LHCN-M2 (cell line): ENCODE data around the gene CCNF. TPM values are rescaled to one million over a fixed set of nuclear protein-coding genes. Genes with fewer than 3 reads are reported as not detected.

Source experiments
- DNase-seq: peaks from one replicate; pipeline ENCODE4 v3.0.0-alpha.2; 2012; ENCODE audit warnings: low read depth
- total RNA-seq: library from RNA; depleted of rRNA; stranded (reverse); fragments of >200 nt; gene quantifications from 2 replicates; pipeline ENCODE4 v1.2.3, GENCODE V29; 2014

The CCNF gene
- total RNA-seq, 1 experiment from 2014 or later, result 34.6 TPM

DNA sequence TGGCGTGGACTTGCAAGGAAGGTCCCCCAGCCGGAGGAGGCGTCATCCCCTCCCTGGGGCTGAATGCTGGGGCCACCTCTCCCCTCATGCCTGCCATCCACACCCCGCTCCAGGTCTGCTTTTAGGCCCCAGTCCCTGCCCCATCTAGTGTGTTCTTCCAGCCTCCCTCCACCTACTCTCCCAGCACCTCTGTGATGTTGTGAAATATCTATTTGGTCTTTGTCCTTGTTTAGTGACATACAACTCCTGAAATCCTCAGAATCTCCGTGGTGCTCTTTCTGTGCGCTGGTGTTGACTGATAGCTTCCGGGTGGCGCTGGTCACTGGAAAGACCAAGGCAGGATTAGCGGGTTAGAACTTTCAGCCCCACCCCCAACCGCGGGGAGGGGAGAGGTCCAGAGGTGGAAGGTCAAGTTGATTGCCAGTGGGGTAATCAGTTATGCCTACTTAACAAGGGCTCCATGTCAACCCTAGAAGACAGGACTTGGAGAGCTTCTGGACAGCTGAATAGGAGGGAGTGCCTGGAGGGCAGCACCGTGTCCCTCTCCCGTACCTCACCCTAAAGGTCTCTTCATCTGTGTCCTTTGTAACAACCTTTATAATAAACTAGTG is 55.8 kb downstream of the CCNF start:
- DNase-seq, result no peak

DNA sequence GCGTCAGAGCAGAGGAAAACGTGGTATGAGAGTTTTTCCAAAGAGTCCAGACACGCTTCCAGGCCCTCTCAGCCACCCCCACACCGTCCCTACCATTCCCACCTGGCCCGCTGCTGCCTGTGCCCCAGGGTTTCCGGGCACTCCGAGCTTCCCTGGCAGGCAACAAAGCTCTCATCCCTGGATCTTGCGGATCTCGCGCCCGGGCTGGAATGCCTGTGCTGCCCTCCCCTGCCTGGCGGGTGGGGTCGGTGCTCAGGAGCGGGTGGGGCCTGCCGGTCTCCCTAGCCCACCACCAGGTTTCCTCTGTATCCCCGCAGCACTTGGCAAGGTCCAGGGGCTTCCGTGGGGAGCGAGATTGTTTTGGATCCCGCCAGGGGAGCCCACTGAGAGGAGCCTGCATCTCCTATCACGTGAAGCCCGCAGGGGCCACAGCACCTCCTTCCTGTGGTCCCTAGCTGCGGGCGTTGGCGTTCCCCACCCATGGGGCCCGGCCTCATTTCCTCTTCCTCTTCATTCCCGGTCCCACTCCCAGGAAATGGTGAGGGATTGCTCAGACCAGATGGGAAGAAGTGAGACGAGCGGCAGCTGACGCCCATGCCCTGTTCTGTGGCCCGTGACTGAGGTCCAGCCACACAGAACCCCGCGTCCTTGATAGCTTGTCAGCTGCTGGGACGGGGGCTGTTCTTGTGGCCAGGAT is 56.7 kb downstream of the CCNF start:
- DNase-seq, result no peak

DNA sequence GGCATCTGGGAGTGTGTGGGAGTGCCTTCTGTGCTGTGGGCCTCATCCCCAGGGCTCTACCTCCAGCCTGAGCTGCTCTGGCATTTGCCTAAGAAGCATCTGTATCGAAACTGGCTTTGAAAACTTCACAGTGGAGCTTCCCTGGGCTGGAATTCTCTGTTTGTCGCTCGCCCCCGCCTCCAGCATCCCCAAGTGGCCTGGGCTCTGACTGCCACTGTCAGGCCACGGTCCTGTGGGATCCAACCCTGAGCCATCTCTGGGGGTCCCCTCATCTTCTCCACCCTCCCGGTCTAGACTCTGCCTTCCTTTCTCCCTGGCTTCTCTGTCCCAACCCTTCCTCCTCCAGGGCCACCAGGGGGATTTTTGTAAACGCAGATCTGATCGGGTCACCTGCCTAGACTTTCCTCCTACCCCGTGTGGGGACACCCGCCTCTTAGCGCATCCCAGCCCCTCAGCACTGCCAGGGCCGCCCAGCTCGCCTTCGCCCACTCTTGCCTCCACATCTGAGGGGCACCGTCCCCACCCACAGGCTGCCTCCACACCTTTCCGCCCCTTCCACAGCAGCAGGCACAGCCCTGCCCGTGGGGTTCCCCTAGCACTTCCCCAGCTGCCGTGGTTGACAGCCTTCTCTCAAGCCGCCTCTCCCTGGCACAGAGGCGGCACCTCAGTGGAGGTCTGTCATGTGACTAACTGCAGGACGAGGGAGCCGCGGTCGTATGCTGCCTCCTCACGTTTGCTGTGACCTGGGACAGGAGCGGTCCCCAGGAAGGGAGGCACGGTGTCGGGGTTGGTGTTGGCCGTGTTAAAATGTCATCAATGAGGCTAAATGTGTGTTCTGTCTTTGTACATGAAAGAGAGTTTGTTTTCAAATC is 57.6 kb downstream of the CCNF start:
- no peak for DNase-seq

DNA sequence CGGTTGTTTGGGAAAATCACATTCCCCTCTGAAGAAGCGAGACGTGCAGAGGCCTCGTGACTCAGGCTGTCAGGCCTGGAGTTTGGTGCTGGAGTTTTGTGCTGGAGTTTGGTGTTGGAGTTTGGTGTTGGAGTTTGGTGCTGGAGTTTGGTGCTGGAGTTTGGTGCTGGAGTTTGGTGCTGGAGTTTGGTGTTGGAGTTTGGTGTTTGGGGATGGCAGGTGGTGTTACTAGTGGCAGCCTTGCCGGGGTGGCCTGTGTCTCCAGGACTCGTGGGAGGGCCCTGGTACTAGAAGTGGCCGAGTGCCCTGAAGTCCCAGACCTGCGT is 58.2 kb downstream of the CCNF start:
- no peak for DNase-seq

DNA sequence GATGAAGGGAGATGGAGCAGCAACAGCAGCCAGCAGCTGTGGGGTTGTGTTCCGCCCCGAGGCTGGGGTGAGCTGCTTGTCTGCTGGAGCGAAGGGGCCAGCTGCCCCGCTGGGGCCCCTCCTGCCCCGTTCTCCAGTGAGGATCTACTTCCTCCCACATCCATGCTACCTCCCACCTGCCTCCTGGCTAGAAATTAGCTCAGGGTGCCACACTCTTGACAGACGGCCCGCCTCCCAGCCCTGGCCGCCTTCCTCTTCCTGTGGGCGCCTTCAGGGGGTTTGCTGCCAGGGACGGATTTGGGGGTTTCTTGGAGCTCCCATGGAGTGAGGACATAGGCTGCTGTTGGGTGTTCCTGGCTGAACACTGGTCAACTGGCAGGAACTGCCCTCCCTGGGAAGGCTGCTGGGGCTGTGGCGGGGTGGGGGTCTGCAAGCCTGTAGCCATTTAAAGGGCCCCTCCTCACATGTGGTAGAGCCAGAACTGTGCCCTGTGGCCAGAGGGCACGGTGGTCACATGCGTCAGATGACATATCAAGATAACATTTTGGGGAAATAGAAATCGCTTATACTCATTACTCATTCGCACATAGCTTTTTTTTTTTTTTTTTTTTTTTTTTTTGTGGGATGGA is 58.8 kb downstream of the CCNF start:
- DNase-seq, result no peak

DNA sequence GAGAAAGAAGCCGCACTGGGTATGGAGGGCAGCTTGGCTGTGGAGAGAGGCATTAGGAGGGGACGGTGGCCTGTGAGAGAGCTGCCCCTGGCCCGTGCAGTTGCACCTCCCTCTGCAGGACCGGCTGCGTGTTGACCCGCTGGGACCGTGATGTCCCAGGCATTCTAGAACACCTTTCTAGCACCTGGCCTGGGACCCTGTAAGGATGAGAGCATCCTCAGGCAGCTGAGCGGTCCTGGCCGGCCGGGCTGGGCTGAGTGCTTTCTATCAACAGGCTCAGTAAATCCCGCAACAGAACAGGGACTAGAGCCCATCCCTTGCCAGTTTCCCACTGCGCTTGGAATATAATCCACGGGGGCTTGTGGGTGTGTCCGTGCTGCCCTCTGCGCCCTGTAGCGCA is 60.3 kb downstream of the CCNF start:
- DNase-seq, result no peak

DNA sequence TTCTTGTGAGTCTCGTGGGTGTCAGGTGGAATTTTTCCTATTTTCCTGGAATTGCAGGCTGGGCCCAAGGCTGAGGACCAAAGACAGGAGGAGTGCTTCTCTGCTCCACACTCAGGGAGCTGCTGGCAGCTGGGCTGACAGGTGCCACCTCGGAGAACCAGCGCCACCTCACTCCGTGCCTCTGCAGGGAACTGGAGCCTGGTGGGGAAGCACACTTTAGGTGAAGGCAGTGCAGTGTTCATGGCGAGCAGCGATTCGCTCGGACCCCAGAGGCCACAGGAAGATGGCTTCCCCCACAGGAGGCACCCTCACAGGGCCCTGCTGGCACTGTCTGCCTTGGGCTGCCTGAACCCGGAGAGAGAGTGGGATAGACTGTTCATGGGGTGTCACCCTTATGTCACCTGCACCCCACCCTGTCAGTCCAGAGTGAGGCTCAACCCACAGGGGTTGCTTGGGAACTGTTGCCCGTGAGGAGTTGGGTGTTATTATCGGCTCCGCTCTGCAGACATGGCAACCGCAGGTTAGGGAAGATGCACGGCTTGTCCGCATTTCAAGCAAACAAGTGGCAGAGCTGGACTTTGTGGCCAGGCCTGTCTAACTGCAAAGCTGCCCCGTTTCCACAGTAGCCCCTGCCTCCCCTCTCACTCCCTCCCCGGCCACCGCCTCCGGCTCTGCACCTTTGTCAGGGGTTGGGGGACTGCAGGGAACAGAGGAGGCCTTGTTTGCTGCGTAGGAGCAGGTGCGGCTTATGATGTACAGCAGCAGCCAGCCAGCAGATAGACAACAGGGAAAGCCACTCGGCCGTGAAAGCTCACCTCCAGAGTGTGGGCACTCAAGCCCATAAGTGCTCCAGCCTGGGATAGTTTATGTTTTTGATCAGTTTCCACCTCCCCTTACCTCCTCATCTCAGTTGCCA is 61.2 kb downstream of the CCNF start:
- no peak for DNase-seq

DNA sequence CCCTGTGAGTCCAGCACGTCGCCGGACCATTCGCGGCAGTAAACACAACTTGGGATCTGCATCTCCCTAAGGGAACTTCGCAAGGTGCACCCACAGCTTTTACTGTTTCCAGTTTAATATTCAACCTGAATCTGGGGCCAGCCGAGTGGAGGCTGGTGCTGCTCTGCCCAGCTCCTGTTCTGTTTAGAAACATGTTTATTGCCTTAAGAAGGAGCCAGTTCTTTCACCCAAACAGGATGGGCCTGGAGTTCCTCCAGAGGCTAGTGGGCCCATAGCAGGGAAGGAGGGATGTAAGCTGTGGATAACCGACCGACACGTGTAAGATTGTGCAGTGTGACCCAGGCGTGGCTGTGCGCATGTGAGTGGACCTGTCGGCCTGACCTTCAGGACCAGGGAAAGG is 63.0 kb downstream of the CCNF start:
- no peak for DNase-seq

DNA sequence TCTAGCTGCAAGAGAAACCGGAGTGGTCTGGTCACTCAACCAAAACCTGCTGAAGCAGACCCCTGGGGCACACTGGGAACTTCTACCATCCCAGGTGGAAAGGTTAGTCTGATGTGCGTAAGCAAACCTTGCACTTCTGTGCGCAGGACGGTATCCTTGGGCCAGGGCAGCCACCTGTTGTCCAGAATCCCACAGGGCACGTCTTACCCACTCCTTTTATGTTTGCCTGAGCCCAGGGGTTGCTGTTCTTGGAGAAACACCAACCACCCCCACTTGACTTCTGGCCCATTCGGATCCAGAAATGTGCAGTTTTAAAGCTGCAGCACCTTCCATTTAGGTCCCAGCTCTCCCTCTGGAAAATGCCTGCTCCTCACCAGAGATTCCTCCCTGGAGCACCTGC is 64.4 kb downstream of the CCNF start:
- DNase-seq, result no peak

DNA sequence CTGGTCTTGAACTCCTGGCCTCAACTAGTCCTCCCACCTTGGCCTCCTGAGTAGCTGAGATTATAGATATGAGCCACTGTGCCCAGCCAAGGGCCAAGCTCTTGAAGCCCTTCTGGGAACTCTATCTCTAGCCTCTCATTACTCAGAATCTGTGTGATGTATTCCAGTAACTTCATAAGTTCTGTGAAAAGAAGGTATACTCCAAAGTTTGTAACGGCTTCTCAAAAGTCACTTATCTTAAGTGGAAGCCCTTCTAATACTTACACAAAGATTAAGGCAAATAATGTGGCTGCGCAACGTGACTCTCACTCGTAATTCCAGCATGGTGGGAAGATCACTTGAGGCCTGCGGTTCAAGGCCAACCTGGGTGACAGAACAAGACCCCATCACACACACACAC is 65.4 kb downstream of the CCNF start:
- DNase-seq, result no peak

DNA sequence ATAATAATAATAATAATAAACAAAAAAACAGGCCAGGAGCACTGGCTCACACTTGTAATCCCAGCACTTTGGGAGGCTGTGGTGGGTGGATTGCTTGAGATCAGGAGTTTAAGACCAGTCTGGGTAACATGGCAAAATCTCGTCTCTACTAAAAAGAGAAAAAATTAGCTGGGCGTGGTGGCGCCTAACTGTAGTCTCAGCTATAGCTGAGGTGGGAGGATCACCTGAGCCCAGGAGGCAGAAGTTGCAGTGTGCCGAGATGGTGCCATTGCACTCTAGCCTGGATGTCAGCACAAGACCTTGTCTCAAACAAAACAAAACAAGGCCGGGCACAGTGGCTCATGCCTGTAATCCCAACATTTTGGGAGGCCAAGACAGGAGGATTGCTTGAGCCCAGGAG is 65.8 kb downstream of the CCNF start:
- DNase-seq, result no peak

DNA sequence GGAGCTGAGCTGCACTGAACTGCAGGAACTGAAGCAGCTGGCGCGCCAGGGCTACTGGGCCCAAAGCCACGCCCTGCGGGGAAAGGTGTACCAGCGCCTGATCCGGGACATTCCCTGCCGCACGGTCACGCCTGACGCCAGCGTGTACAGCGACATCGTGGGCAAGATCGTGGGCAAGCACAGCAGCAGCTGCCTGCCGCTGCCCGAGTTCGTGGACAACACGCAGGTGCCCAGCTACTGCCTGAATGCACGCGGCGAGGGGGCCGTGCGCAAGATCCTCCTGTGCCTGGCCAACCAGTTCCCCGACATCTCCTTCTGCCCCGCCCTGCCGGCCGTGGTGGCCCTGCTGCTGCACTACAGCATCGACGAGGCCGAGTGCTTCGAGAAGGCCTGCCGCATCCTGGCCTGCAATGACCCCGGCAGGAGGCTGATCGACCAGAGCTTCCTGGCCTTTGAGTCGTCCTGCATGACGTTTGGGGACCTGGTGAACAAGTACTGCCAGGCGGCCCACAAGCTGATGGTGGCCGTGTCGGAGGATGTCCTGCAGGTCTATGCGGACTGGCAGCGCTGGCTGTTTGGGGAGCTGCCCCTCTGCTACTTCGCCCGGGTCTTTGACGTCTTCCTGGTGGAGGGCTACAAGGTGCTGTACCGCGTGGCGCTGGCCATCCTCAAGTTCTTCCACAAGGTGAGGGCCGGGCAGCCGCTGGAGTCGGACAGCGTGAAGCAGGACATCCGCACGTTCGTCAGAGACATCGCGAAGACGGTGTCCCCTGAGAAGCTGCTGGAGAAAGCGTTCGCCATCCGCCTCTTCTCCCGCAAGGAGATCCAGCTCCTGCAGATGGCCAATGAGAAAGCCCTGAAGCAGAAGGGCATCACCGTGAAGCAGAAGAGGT is 67.2 kb downstream of the CCNF start:
- no peak for DNase-seq

DNA sequence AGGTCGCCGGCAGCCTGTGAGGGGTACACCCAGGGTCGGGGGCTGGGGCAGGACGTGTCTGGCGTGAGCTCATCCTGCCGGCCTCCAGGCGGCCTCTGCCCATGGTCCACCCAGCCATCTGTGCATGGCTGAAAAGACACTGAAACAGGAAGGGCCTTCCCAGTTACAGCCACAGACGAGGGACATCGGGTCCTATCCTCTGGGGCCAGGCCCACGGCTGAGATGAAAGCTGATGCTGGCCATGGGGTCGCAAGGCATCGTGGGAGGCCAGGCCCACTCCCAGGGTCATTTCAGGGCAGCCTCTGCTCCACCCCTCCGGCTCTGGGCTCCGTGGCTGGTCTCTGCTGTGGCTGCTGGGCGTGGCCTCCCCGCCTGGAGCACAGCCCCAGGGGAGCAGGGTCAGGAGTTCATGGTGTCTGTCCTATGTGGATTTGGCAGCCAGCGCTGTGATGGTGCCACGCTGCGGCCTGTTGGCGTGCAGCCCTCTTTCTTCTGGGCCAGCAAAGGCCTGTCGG is 67.9 kb downstream of the CCNF start:
- peak; percentile 64 for DNase-seq

DNA sequence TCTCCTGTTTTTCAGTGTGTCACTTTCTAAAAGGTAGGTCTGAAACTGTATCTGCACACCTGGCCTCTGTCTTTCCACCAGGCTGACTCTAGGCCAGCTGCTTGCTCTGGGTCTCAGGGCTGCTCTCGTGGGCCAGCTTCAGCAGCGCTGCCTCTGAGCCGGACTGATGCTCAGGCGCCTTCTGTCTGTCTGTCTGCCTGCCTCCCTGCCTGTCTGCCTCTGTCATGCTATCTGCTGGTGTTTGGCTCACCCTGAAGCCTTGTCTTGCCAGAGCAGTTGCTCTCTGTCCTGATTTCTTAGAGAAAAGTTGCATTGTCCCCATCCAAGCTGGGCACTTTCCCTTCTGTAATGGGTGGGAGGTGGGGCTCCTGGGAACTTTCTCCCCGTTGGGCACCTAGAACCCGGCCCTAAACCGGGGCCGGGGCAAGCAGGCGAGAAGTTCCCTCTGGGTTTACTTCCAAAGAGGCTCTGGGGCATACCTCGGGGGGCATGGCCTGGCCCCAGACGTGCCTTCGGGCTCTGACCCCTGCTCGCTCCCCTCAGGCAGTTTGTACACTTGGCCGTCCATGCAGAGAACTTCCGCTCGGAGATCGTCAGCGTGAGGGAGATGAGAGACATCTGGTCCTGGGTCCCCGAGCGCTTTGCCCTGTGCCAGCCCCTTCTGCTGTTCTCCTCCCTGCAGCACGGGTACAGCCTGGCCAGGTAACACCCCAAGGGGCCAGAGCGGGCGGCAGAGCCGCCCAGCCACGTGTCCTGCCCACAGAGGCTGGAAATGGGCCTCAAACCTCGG is 68.6 kb downstream of the CCNF start:
- DNase-seq, result no peak

DNA sequence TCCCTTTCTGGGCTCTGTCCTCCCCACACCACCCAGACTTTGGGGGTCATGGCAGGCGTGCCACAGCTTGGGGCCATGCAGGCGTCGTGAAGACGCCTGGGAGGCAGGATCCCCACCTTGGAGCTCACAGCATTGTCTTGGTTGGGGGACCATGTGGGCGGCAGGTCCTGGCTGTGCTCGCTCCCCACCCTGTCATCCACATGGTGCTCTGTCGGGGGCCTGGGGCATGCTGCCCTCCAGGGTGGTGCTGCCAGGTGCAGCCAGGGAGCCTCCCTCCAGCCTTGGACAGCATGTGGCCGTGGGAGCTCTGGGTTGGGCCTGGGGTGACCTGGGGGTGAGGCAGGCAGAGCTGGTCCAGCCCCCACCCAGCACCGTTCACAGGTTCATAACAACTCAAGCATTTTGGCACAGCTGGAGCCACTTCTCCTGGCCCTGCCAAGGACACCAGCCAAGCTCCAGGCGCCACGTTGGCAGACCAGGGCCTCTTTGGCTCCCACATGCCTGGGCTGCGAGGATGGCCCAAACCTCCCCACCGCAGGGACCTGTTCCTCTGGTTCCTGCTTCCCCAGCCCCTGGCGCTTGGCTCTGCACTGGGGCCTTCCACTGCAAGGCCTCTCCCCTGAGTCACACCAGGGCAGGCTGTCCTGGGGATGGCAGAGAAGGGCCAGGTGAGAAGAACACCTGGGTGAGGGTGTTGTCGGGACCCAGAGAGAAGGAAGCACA is 69.4 kb downstream of the CCNF start:
- DNase-seq, result no peak

DNA sequence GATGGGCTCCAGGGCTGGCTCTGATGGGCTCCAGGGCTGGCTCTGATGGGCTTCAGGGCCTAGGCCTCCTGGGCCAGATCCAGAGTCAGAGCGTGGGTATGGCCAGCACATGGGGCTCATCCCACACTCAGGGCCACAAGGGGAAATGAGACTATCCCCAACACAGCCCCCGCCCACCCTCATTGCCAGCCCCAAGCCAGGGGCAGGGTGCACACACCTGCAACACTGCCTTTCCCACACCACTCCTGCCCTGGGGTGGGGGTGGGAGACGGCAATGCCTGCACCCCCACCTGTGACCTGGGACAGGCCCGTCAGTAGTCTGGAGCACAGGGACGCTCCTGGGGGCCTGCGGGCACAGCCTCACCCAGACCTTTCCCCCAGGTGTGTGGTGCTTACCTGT is 70.2 kb downstream of the CCNF start:
- no peak for DNase-seq

DNA sequence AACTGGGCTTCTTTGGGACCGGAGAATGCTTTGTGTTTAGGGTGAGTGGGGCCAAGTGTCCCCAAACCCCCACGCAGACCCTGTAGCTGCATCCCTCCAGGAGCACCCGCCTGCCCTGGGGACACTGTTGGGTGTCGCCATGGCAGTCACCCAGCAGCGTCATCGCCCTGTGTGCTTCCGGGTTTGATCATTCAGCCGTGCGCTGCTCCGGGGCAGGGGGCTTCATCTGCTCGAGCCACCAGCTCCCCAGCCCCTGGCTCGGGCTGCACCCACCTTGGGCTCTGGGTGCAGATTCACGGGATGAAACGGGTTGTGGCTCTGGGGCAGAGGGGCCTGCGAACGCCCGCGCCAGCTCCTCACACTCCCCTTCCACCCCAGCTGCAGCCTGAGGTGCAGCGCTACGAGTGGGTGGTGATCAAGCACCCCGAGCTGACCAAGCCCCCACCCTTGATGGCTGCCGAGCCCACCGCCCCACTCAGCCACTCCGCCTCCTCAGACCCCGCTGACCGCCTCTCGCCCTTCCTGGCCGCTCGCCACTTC is 70.7 kb downstream of the CCNF start:
- DNase-seq, result no peak

DNA sequence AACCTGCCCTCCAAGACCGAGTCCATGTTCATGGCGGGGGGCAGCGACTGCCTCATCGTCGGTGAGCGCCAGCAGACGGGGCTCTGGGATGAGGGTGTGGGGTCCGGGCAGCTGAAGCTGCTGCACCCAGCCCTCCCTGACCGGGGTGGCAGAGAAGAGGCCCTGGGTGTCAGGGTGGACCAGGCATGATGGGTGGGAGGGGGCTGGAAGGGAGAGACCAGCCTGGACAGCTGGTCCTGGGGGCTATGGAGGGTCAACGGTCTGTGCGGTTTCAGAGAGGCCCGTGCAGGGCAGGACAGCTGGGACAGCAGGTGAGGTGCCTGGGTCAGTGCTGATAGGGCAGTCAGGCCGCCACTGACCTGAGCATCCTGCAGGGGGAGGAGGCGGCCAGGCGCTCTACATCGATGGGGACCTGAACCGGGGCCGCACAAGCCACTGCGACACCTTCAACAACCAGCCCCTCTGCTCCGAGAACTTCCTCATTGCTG is 71.2 kb downstream of the CCNF start:
- DNase-seq, result no peak
